Ovary (tissue), 9 donors: ENCODE results near the gene CDC14B. TPM values are rescaled to one million over a fixed set of nuclear protein-coding genes. Genes with fewer than 3 reads are reported as not detected.

Source experiments
- DNase-seq, 5 donors: peaks; one replicate each; pipeline ENCODE4 v3.0.0-alpha.2; 2019 to 2020
- H3K27ac ChIP-seq, 2 donors: fragments of 200-600 bp; one replicate each; pipeline versions ENCODE4 v1.5.1 to v1.8.0; 2019 to 2022
- H3K27me3 ChIP-seq: fragments of 200-600 bp; one replicate; pipeline ENCODE4 v1.8.0; 2022
- H3K36me3 ChIP-seq: fragments of 200-600 bp; sonication (generic); one replicate; pipeline ENCODE4 v1.5.1; 2019
- H3K4me1 ChIP-seq: one replicate; pipeline ENCODE4 v1.8.1; 2013; ENCODE audit warnings: mild to moderate bottlenecking, moderate library complexity; ENCODE audit not compliant: insufficient read depth
- H3K4me3 ChIP-seq: fragments of 200-600 bp; sonication (generic); one replicate; pipeline ENCODE4 v1.5.1; 2017
- H3K9me3 ChIP-seq, 2 donors: fragments of 200-600 bp in 1 of 2; sonication (generic) in 1 of 2; one replicate each; pipeline versions ENCODE4 v1.5.1 to v1.8.1; 2013 to 2019; ENCODE audit warnings: mild to moderate bottlenecking in 1 of 2, moderate library complexity in 1 of 2
- CTCF ChIP-seq, 3 donors: fragments of 450-650 bp in 2 of 3; fragments of 200-600 bp in 1 of 3; IDR thresholded peaks; one replicate each; pipeline versions ENCODE4 v1.5.1 to v1.8.0; 2016 to 2022; ENCODE audit warnings: antibody characterized with exemption in 3 of 3, mild to moderate bottlenecking in 1 of 3
- EP300 ChIP-seq: sonication (generic); formaldehyde crosslinking; IDR thresholded peaks from one replicate; pipeline ENCODE4 v1.6.1; 2017; ENCODE audit warnings: antibody characterized with exemption
- POLR2A ChIP-seq: fragments of 450-650 bp; IDR thresholded peaks from one replicate; pipeline ENCODE4 v1.6.1; 2017; ENCODE audit warnings: antibody characterized with exemption, mild to moderate bottlenecking, moderate library complexity
- WGBS, 3 donors: extraction: QIAGEN DNeasy Blood & Tissue Kit in 1 of 3; methylation state at CpG; one replicate each; pipeline versions ENCODE4 v1.1.5 to v1.1.7; 2013 to 2017; 5-methylcytosine and 5-hydroxymethylcytosine counted together
- intact Hi-C, 4 donors: fragments of 100-400 bp; cut with DNase I; formaldehyde crosslinking; loops; one replicate each; pipeline versions ENCODE4 v1.11.0 to v1.15.1; 2022 to 2023
- polyA plus RNA-seq, 2 donors: library from polyadenylated mRNA; stranded (reverse); fragments of 200-250 nt in 1 of 2; fragments of 350-450 nt in 1 of 2; fragmentation: Illumina TruSeq in 1 of 2; extraction: RNeasy Lipid Tissue Mini Kit (QIAGEN cat#74804) in 1 of 2; gene quantifications; one replicate each; pipeline ENCODE4 v1.2.3, GENCODE V29; 2013 to 2014
- total RNA-seq, 7 donors: library from RNA; depleted of rRNA in 2 of 7; stranded (reverse); fragments of >200 nt in 2 of 7; fragmentation: NEBNext Ultra II Directional in 3 of 7; extraction: Animal tissue kit (Norgen Biotek cat#: 25700) in 3 of 7; gene quantifications; one replicate each; pipeline versions ENCODE4 v1.1.0 to v1.2.4, GENCODE V29; 2016 to 2023
- donor health status: DM: no; HTN: no; CAD: no; lungs with moderate emphysema.
- donor health status: DM: no; HTN: no; CAD: no.
- donor health status: Bipolar disorder and iron deficiency.
- donor health status: DM: yes; HTN: yes; CAD: no.
- donor health status: DM: no; HTN: no; CAD: no.
- donor health status: DM: yes; HTN: yes; CAD: no.

Gene CDC14B
- total and polyA plus RNA-seq, 9 donors = 5.9 to 15.3 (median 11.4) TPM

GRCh38 chr9:96457266-96457665 is 162.4 kb downstream of the CDC14B start:
- intact Hi-C loops = loop anchor here in 1 of 4 donors (10.0 kb wide), 1 partner anchor 58 kb away; no protein-coding TSS in a partner anchor

GRCh38 chr9:96453625-96454024 is 166.0 kb downstream of the CDC14B start:
- H3K36me3 ChIP-seq = no peaks in the 10 kb centered on the region
- intact Hi-C loops = loop anchor here in 1 of 4 donors (10.0 kb wide), 1 partner anchor 61 kb away; no protein-coding TSS in a partner anchor
- no peaks in the 10 kb centered on the region for H3K9me3 ChIP-seq
- H3K27ac ChIP-seq = no peak overlapping the region
- H3K4me1 ChIP-seq = no peaks in the 10 kb centered on the region
- WGBS, 3 donors = 35 to 46% (median 38%) methylated on average over 2 of the region's 2 CpGs
- no peak overlapping the region for H3K4me3 ChIP-seq
- no peak for TF ChIP-seq EP300
- no peak for TF ChIP-seq POLR2A
- no peak for TF ChIP-seq CTCF (IDR thresholded peaks at IDR 0.05)
- H3K27me3 ChIP-seq = no peaks in the 10 kb centered on the region
- DNase-seq = no peak

More at GRCh38 chr9:96457266-96457665, 162.4 kb downstream of the CDC14B start:
- Histone ChIP-seq H3K27me3 (no peaks in the 10 kb centered on the region), H3K9me3 (no peaks in the 10 kb centered on the region), H3K4me1 (no peaks in the 10 kb centered on the region), H3K4me3 (no peak overlapping the region), H3K27ac (no peak overlapping the region), H3K36me3 (no peaks in the 10 kb centered on the region)
- no peak for DNase-seq
- 90 to 95% (median 94%) methylated on average over 4 of the region's 4 CpGs for WGBS, 3 donors
- TF ChIP-seq EP300 (no peak), CTCF (IDR thresholded peaks at IDR 0.05) (no peak), POLR2A (no peak)

GRCh38 chr9:96450613-96451528 is 168.8 kb downstream of the CDC14B start:
- H3K4me3 ChIP-seq = peak overlapping the region; percentile 65
- no peak for TF ChIP-seq CTCF (IDR thresholded peaks at IDR 0.05)
- no peak for TF ChIP-seq EP300
- TF ChIP-seq POLR2A = no peak
- no peaks in the 10 kb centered on the region for H3K9me3 ChIP-seq
- H3K27ac ChIP-seq = peak overlapping the region; percentile 13 to 82
- peak; percentile 18 to 56 (median 49) for DNase-seq
- 1 to 2% (median 1%) methylated on average over 38 to 63 of the region's 63 CpGs for WGBS, 3 donors
- H3K4me1 ChIP-seq = no peaks in the 10 kb centered on the region
- H3K36me3 ChIP-seq = no peaks in the 10 kb centered on the region
- no peaks in the 10 kb centered on the region for H3K27me3 ChIP-seq
- intact Hi-C loops = loop anchor here in 1 of 4 donors (2.0 to 10.0 kb wide), 2 partner anchors 64 to 116 kb away; no protein-coding TSS in a partner anchor

Other genes with a start within 250 kb of the CDC14B start
- 10 to 100 TPM; 23.0 to 28.0 (median 26.0) TPM for gene SLC35D2, start 236.1 kb downstream of the CDC14B start, total RNA-seq
- 10 to 100 TPM; 22.1 to 36.1 TPM for gene SLC35D2, start 236.1 kb downstream of the CDC14B start, polyA plus RNA-seq
- gene ZNF367, start 201.5 kb downstream of the CDC14B start, total RNA-seq = 1 to 10 TPM; 1.3 to 2.4 (median 1.9) TPM
- 1 to 10 TPM; 1.1 to 1.5 TPM for gene ZNF367, start 201.5 kb downstream of the CDC14B start, polyA plus RNA-seq
- 10 to 100 TPM; 10.3 to 23.4 (median 19.2) TPM for gene HABP4, start 169.7 kb downstream of the CDC14B start, total RNA-seq
- gene HABP4, start 169.7 kb downstream of the CDC14B start, polyA plus RNA-seq = 10 to 100 TPM; 15.8 to 22.5 TPM
- gene PRXL2C, start 35.5 kb upstream of the CDC14B start, total RNA-seq = 10 to 100 TPM; 10.6 to 21.2 (median 14.9) TPM
- 1 to 10 TPM; 6.6 to 9.6 TPM for gene PRXL2C, start 35.5 kb upstream of the CDC14B start, polyA plus RNA-seq
- 10 to 100 TPM in 6 of 7 donors, 1 to 10 TPM in 1; 8.3 to 16.8 (median 13.4) TPM for gene ZNF510, start 158.2 kb upstream of the CDC14B start, total RNA-seq
- gene ZNF510, start 158.2 kb upstream of the CDC14B start, polyA plus RNA-seq = 10 to 100 TPM in 1 of 2 donors, 1 to 10 TPM in 1; 6.8 to 10.3 TPM
- gene ZNF782, start 234.7 kb upstream of the CDC14B start, total RNA-seq = 10 to 100 TPM in 3 of 7 donors, 1 to 10 TPM in 4; 7.7 to 12.4 (median 9.9) TPM
- gene ZNF782, start 234.7 kb upstream of the CDC14B start, polyA plus RNA-seq = 1 to 10 TPM; 2.8 to 3.5 TPM